GM23338 (cell line): ENCODE data around the gene INO80C.

Experiments used
- CREB1 ChIP-seq: fragments of 250-450 bp; sonication (Bioruptor Pico); IDR thresholded peaks from 2 replicates; pipeline ENCODE4 v1.5.0; 2020; ENCODE audit warnings: low read depth, mild to moderate bottlenecking, moderate library complexity
- CTCF ChIP-seq, 2 experiments: fragments of 200-600 bp in 1 of 2; sonication (generic) in 1 of 2; conservative IDR thresholded peaks; 2 replicates each; pipeline versions ENCODE4 v1.5.1 to v1.6.1; 2016 to 2017; ENCODE audit warnings: antibody characterized with exemption in 2 of 2, low read depth in 2 of 2, mild to moderate bottlenecking in 2 of 2, moderate library complexity in 1 of 2
- EZH2 ChIP-seq: fragments of 200-600 bp; sonication (generic); IDR thresholded peaks from one replicate; pipeline ENCODE4 v1.8.0; 2017; ENCODE audit warnings: antibody characterized with exemption, mild to moderate bottlenecking, low read depth; ENCODE audit not compliant: unreplicated experiment
- EZH2phosphoT487 ChIP-seq: fragments of 200-600 bp; sonication (generic); IDR thresholded peaks from one replicate; pipeline ENCODE4 v1.8.1; 2018; ENCODE audit warnings: antibody characterized with exemption; ENCODE audit not compliant: unreplicated experiment
- NANOG ChIP-seq: IDR thresholded peaks from 2 replicates; pipeline ENCODE4 v1.6.1; 2016; ENCODE audit warnings: antibody characterized with exemption, borderline replicate concordance
- POLR2AphosphoS5 ChIP-seq: IDR thresholded peaks from 2 replicates; pipeline ENCODE4 v1.6.1; 2016; ENCODE audit warnings: antibody characterized with exemption, low read depth
- REST ChIP-seq: IDR thresholded peaks from one replicate; pipeline ENCODE4 v1.6.1; 2018; ENCODE audit warnings: antibody characterized with exemption; ENCODE audit not compliant: unreplicated experiment
- ZNF331 ChIP-seq: fragments of 250-450 bp; sonication (Bioruptor Pico); IDR thresholded peaks from 2 replicates; pipeline ENCODE4 v1.5.0; 2020; ENCODE audit warnings: low read depth, mild to moderate bottlenecking, moderate library complexity

DNA sequence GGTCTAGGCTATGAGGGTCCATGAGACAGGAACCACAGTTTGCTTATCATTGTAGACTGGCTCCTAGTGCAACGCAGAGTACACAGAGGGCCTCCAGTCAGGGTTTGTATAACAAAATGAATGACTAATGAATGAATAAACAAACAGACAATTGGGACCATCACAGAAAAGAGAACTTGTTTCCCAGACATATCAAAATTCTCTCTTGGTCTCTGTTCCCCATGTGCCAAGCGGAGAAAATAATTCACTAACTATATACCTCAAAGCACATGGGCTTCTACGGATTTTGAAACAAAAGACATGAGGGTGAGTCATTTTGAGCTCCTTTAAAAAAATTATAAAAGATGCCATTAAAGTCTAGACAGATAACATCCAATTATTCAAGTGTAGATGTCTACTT lies 28.0 kb downstream of the INO80C start:
- TF ChIP-seq CTCF (conservative IDR thresholded peaks at IDR 0.05; ENCODE audit: low read depth in 2 of 2) (no peak), NANOG (no peak), REST (no peak), EZH2 (no peak), CREB1 (CRISPR knock-in tag) (no peak), POLR2AphosphoS5 (no peak), EZH2phosphoT487 (no peak), ZNF331 (CRISPR knock-in tag) (no peak)
